HG03159 (cell line): ENCODE data around the gene THOC6.

Experiments used
- ATAC-seq: cut with Tn5 transposase; IDR thresholded peaks from one replicate; pipeline ENCODE4 v1.9.1; 2021; ENCODE audit warnings: mild to moderate bottlenecking, moderate library complexity; ENCODE audit not compliant: unreplicated experiment

Gene THOC6

DNA sequence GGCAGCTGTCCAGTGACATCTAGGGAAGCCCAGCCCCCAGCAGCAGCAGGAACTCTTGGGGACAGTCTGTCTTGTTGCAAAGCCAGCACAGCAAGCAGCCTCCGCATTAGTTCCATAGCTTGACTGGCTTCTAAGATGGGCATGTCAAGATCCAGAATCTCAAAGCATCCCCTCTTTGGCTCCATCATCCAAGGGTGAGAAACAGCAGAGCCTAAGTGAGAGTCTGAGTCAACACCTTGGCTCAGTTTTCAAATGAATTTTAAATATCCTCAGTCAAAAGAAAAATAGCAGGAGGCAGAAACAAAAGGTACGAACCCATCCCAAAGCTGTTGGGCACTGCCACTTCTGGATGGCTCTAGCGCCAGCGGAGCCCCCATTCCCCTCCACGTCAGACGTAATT is 8.9 kb upstream of the THOC6 start:
- no peak for ATAC-seq

DNA sequence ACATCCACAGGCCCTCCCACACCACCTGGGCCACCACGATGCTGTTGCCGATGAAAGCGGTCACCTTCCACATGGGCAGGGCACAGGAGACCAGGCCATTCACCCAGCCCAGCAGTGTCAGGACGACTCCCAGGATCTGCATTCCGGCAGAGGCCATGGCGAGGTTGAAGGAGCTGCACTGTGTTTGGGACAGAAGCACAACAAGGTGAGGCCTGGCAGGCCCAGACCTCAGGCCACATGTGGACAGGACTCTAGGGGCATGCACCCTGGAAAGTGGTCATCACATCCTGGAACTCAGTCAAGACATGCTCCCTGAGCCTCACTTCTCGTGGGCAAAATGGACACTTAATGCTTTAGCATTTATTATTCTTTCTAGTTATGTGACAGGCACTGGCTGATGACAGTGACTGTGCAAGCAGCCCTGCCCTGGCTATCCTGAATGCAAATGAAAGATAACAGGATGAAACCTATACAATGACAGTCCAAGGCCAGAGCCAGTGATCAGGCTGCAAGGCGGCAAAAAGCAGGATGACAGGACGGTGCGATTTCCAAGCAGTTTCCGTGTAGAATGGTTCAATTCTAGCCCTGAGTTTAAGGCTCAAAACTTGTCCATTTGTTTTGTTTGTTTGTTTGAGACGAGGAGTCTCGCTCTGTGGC is 7.8 kb upstream of the THOC6 start:
- no peak for ATAC-seq

DNA sequence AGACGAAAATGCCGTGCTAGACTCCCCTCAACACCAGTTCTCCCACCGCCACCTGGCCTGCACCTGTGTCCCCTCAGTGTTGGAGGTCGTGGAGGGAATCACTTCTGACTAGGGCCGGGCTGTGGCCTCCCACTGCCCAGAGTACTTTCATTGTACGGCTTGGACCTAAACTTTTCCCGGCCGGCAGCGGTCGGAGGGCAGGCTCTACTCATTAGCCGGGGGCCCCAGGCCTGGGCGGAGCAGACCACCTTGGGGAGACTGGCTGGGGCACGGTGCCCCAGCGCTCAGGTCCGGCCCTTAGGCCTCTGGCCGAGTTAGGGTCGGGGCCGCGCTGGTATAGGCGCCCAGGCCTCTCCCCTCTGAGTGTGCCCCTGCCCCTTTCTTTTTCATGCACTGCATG is 6.5 kb upstream of the THOC6 start:
- no peak for ATAC-seq

DNA sequence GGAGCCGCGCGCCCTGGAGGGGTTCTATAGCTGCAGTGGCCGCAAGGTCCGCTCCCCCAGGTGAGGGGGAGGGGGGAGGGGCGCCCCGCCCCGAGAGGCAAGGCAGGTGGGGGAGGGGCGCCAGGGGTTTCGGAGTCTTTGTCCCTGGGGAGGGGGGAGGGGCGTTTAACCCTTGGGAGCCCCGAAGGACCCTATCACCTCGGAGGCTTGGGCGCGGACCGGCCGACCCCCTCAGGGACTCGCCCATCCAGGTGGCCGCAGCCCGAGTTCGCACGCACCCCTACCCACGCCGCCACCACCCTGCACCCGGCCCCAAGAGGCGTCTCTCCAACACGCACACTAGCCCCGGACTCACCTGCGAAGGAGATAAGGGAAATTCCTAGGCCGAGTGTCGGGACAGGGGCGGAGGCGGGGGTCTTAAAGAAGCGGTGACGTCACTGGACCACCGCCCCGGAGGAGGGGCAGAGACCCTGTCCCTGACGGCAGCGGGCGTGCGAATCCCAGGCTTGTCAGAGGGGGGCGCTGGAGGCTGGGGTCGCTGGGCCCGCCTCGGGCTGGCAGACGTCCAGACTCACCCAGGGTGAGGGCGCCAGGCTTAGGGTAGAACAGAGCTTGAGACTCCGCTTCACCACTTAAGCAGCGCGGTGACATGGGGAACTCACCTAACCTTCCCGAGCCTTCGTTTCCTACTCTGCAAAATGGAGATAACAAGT is 5.9 kb upstream of the THOC6 start, which contains the start of gene CLDN6:
Gene CLDN6 (minus strand): TSS at position 390 of the 713 bp plus-strand sequence. CDS start 2,162 bp downstream, outside the sequence.
- ATAC-seq, result no peak

DNA sequence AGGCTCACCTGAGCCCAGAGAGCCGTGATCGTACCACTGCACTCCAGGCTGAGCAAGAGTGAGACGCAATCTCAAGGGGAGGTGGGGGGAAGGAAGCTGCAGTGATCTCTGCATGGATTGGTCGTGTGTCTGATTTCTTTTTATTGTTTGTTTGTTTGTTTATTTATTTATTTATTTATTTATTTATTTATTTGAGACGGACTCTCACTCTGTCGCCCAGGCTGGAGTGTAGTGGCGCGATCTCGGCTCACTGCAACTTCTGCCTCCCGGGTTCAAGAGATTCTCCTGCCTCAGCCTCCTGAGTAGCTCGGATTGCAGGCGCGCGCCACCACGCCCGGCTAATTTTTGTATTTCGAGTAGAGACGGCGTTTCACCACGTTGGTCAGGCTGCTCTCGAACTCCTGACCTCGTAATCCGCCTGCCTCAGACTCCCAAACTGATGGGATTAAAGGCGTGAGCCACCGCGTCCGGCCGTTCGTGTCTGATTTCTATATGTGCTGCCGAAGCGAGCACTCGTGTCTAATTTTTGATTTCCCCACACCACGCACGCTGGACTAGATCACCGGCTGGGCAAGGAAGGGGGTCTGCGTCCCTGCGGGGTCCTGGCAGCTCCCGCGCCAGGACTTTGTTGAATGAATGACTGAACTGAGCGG is 4.1 kb upstream of the THOC6 start:
- no peak for ATAC-seq

DNA sequence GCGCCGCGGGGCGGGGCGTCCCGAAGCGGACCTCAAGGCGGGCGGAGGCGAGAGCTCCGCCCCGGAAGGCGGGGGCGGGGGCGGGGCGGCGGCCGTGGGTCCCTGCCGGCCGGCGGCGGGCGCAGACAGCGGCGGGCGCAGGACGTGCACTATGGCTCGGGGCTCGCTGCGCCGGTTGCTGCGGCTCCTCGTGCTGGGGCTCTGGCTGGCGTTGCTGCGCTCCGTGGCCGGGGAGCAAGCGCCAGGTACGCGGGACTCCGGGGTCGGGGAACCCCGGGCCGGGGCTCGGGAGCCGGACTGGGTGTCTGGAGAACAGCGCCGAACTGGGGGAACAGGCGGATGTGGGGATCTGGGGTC is 3.6 kb upstream of the THOC6 start, which contains the start of gene TNFRSF12A:
Gene TNFRSF12A (plus strand): TSS at position 122 of the 357 bp plus-strand sequence. CDS start 30 bp downstream, at position 152.
- ATAC-seq, result no peak

DNA sequence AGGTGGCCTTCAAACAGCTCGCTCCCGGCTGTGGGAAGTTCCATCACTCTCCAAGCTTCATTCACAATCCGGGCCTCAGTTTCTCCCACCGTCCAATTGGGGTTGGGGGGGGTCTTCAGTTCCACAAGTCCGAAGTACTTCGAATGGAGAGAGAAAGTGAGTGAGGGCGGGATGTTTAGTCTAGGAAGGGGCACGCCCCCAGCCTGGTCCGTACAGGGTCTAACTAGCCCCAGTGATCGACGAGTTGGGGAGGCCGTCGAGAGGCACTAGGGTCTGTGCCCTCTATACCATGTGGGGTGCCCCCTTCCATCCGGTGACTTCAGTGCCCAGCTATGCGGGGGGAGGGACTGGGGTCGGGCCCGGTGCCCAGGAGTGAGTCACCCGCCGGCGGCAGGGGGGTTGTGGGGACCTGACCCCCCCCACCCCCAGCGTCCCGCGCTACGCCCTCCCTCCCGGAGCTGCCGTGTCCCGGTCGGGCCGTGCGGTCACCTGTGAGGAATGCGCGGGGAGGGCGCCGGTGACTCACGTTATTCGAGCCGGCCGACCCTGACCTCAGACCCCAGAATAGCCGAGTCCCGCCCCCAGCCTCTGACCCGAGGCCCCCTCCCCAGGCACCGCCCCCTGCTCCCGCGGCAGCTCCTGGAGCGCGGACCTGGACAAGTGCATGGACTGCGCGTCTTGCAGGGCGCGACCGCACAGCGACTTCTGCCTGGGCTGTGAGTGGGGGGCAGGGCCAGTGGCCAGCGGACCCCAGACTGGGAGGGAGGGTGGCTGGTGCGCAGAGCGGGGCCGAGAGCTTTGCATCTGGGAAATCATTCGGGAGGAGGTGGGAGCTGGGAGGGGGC is 3.0 kb upstream of the THOC6 start:
- no peak for ATAC-seq

DNA sequence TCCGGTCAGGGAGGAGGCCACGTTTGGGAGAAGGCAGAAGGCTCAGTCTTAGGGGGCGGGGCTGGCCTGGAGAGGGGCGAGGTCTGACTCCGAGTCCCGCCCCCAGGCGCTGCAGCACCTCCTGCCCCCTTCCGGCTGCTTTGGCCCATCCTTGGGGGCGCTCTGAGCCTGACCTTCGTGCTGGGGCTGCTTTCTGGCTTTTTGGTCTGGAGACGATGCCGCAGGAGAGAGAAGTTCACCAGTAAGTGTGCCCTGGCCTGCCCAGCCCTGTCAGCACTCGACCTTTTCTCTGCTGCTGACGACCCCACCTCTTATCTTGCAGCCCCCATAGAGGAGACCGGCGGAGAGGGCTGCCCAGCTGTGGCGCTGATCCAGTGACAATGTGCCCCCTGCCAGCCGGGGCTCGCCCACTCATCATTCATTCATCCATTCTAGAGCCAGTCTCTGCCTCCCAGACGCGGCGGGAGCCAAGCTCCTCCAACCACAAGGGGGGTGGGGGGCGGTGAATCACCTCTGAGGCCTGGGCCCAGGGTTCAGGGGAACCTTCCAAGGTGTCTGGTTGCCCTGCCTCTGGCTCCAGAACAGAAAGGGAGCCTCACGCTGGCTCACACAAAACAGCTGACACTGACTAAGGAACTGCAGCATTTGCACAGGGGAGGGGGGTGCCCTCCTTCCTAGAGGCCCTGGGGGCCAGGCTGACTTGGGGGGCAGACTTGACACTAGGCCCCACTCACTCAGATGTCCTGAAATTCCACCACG is 2.2 kb upstream of the THOC6 start:
- ATAC-seq, result no peak

DNA sequence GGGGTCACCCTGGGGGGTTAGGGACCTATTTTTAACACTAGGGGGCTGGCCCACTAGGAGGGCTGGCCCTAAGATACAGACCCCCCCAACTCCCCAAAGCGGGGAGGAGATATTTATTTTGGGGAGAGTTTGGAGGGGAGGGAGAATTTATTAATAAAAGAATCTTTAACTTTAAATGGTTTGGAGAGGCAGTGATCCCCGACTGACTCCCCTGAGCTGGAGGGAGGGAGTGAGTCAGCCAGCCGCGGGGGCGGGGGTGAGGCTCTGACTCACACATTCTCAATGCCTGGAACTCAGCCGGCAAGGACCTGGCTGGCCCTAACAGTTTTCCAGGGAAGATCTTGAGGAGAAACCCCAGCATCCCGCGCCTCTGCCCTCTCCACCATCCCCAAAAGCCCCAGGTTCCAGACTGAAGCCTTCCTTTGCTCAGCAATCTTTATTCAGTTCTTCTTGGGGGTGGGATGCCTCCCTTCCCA is 1.6 kb upstream of the THOC6 start:
- no peak for ATAC-seq

DNA sequence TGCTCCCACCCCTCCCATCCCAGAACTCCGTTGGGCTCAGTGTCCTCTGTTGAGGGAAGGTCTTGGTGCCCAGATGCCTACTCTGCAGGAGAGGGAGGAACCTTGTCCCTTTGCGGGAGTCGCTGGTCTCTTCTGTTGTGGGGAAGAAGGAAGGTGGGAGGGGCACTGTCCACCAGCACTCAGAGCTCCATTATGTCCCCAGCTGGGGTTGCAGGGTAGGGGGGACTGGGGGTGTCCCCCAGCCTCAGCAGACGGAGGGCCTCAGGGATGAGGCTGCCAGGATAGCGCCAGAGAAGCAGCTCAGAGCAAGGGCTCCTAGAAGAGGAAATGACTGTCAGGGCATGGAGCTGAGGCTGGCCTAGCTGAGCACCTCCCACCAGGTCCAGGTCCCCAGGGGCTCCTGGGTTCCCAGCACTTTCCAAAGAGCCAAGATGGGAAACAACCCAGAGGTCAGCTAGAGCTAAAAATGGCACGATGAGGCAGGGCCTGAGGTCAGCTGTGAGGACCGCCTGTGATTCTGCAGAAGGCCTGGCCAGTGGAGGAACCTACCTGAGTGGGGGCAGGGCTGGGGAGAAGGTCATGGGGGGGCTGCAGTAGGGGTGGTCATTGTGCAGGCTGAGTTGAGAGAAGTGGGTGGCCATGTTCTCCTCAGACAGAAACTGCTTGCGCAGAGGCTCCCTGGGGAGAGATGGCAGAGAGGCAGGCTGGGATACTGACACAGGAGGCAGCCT is 986 bp upstream of the THOC6 start:
- no peak for ATAC-seq

DNA sequence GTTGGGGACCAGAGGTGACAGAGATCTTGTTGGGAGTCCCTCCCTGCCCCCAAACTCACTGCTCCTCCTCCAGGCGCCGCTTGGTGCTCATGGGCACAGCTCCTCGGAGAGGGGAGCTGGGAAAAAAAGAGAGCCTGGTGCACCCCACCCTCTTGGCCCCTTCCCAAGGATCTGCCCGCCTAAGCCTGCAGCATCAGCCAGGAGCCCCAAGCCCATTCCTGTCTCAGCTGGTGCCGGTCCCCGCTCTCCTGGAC is 493 bp upstream of the THOC6 start:
- ATAC-seq, result no peak

DNA sequence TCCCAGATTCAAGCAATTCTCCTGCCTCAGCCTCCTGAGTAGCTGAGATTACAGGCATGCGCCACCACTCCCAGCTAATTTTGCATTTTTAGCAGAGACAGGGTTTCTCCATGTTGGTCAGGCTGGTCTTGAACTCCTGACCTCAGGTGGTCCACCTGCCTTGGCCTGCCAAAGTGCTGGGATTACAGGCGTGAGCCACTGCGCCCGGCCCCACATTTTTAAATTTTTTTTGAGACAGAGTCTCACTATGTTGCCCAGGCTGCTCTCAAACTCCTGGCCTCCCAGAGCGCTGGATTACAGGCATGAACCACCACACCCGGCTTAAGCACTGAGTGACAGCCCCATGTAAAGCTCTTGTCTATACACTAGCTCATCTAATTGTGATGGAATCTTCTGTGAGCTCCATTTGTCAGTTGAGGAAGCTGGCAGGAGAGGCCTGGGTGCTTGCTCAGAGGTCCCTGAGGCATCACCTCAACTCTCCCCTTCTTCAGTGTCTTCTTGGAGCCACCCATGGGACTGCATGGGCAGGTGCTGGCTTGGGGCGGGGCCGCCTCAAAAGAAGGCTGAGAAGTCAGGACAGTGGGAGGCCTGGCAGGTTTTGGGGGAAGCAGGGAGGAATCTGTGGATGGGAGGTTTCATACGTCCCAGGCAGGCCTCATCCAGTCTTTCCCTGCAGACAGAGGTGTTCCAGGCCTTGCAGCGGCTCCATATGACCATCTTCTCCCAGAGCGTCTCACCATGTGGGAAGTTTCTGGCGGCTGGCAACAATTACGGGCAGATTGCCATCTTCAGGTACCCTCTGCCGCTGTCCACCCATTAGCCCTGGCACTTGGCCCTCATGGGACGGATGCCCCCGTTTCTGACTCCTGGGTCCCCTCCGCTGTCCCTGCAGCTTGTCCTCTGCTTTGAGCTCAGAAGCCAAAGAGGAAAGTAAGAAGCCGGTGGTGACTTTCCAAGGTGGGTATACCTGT is 1.5 kb downstream of the THOC6 start:
- ATAC-seq, result no peak

DNA sequence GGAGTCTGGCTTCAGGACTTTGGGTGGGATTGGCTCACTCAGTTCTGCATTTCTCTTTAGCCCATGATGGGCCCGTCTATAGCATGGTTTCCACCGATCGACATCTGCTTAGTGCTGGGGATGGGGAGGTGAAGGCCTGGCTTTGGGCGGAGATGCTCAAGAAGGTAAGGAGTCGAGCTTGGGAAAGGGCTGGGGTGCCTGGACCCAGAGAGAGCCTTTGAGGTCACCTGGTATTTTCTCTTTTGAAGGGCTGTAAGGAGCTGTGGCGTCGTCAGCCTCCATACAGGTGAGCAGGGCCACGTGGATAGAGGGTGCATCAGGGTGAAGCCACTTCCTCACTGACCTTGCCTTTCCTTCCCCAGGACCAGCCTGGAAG is 2.2 kb downstream of the THOC6 start:
- ATAC-seq, result no peak

DNA sequence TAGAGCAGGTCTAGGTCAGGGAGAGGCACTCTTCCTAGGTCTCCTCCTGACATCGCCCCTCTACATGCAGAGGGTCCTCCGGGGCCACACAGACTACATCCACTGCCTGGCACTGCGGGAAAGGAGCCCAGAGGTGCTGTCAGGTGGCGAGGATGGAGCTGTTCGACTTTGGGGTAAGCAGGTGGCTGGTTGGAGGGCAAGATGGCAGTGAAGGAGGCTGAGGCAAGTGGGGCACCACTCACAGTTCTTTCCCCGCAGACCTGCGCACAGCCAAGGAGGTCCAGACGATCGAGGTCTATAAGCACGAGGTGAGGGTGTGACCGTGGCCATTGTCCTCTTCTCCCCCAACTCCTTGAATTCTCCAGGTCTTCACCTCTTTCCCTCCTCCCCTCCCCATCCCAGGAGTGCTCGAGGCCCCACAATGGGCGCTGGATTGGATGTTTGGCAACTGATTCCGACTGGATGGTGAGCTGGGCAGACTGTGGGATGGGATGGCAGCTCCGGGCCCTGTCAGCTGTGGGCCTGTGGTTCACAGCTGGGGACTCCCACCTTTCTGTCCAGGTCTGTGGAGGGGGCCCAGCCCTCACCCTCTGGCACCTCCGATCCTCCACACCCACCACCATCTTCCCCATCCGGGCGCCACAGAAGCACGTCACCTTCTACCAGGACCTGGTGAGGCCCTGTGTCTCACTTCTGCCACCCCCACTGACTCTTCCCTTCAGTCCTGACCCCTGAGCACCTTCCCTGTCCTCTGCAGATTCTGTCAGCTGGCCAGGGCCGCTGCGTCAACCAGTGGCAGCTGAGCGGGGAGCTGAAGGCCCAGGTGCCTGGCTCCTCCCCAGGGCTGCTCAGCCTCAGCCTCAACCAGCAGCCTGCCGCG is 3.0 kb downstream of the THOC6 start:
- no peak for ATAC-seq

DNA sequence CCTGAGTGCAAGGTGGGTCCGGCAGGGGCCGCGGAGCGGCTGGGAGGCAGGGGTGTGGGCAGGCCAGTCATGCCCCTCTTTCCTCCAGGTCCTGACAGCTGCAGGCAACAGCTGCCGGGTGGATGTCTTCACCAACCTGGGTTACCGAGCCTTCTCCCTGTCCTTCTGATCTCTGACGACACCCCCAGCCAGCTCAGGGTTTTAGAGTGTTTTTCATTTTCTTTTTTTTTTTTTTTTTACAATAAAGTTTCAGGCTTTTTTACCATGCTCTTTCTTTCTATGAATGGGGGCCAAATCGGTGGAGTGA is 3.6 kb downstream of the THOC6 start:
- no peak for ATAC-seq

DNA sequence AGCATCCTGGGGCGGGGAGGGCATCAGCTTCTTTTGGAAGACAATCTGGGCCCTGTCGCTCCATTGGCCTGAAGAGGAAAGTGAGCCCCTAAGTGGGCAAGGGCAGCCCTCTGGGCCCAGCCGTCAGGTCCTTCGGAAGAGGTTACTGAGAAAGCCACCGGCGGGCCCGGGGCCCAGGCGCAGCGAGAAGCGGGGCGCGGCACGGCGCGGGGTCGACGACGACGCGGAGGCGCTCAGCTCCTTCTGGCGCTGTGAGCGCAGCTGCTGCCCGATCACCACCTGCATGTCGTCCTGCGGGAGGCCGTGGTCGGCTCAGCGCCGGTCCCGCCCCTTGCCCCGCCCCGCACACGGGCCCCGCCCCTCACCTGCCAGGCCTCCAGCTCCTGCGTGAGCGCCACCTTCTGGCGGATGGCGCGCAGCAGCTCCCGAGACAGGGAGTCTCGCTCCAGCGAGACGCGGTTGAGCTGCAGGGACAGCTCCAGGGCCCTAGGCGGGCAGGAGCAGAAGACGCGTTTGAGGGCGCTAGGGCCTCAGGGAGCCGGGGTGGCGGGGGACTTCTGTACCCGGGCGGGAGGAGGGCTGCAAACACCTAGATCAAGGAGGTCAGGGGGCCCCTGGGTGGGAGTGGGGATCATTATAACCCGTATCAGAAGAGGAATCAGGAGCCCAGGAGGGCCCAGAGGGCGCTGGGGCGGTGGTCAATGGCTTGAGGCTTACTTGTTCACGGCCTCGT is 4.3 kb downstream of the THOC6 start:
- no peak for ATAC-seq

DNA sequence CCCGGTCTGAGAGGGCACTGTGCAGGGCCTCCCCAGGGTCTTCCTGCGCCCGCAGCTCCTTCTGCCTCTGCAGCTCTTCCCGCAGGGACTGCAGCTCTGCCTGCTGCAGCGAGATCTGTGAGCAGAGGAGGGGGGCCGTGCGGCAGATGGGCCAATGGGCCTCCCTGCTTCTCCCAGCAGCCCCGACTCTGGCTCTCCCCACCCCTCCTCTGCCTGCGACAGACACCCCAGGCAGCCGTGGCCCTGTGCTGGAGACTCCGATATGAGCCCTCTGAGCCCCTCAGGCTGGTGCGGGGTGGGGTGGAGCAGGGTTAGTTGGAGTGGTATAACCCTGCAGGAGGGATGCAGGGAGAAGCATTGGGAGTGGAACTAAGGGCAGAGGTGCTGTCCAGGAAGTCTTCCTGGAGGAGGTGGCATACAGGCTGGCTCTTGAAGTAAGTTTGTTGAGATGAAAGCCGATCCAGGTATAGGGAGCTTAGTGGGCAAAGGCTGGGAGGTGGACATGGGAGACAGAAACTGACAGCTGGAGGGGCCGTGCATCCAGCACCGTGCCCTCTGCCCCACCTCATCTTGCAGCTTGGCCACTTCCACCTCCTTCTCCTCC is 5.0 kb downstream of the THOC6 start:
- no peak for ATAC-seq
